Measurements from ENCODE around the gene TANC1. TPM values are rescaled to one million over a fixed set of nuclear protein-coding genes. Genes with fewer than 3 reads are reported as not detected.
"Not testable (repeated sequence)": the region's sequence is repeated elsewhere in the genome, so short reads cannot be mapped to it uniquely, and the experiment has no call there.

Gene TANC1
- total and polyA plus RNA-seq, 7 experiments from 2014 or later, result 0.13 to 0.39 (median 0.22) TPM; not detected in 1

DNA sequence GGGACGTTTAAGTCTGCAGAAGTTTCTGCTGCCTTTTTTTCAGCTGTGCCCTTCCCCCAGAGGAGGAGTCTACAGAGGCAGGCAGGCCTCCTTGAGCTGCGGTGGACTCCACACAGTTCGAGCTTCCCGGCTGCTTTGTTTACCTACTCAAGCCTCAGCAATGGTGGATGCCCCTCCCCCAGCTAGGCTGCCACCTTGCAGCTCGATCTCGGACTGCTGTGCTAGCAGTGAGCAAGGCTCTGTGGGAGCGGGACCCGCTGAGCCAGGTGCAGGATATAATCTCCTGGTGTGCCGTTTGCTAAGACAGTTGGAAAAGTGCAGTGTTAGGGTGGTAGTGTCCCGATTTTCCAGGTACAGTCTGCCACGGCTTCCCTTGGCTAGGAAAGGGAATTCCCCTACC lies 72.9 kb downstream of the TANC1 start:
- CTCF ChIA-PET; H3K27me3 ChIP-seq (ENCODE audit: control insufficient read depth in 2 of 2, insufficient read depth in 2 of 2, low read length in 2 of 2); DNase-seq; H3K36me3 Mint-ChIP-seq; H3K4me3 Mint-ChIP-seq; H3K27ac Mint-ChIP-seq; H3K9me3 Mint-ChIP-seq; ATAC-seq; H3K4me1 Mint-ChIP-seq; H3K9me3 ChIP-seq (ENCODE audit: control insufficient read depth in 2 of 3, low read length in 3 of 3); intact Hi-C loops (cut with micrococcal nuclease); H3K36me3 ChIP-seq (ENCODE audit: control insufficient read depth in 2 of 3, insufficient read depth in 3 of 3, low read length in 3 of 3); H3K4me3 ChIP-seq (ENCODE audit: low read length); H3K4me1 ChIP-seq (ENCODE audit: control insufficient read depth in 2 of 2, insufficient read depth in 2 of 2, low read length in 2 of 2); H3K27ac ChIP-seq (ENCODE audit: low read depth, low read length): not testable (repeated sequence)
- H3K27me3 Mint-ChIP-seq, result peaks cover 4 to 11% (median 8%) of the 10 kb centered on the region in 5 donors
- POLR2A ChIA-PET, result interaction anchor here (0.9 kb wide), 1 partner anchor 9 kb away, joined by 3 read pairs; no protein-coding TSS in a partner anchor

DNA sequence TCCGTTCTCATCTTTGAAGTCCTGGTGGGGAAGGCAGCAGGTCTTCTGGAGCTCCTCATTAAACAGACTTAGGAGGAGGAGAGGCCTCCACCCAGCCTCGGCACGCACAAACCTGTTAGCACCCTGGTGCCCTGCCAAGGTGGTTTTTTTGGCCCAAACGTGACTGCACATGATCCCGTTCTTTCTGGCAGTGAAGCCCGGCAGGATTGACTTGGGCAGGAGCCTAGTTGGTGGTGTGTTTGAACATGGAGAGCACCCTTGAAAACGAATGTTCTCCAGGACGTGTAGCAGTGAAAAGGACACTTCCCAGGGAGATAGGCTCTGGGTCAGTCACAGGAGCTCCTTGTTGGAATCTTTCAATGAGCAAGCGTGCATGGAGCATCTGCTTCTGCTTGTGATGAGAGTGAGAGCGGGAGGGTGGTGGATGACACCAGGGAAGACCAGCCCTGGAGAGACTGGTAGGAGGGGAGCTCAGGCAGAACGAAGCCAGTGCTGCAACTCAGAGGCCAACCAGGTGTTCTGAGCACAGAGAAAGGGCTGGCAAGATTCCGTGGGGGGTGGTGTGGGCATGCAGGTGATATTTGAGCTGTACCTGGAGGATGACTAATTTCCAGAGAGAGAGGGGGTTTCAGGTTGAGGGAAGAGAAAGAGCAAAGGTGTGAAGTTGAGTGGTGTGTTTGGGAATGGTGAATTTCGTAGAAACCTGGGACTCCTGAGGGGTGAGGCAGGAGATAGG lies 73.8 kb downstream of the TANC1 start:
- Mint-ChIP-seq H3K9me3 (peaks cover 0 to 8% (median 0%) of the 10 kb centered on the region in 11 donors), H3K4me3 (no peak overlapping the region), H3K27me3 (peaks cover 4 to 16% (median 8%) of the 10 kb centered on the region in 5 donors), H3K4me1 (no peaks in the 10 kb centered on the region), H3K27ac (no peak overlapping the region), H3K36me3 (no peaks in the 10 kb centered on the region)
- ChIA-PET CTCF (interaction anchor here (0.6 kb wide), 1 partner anchor 245 kb away, joined by 3 read pairs; no protein-coding TSS in a partner anchor), POLR2A (interaction anchor here (0.9 kb wide), 1 partner anchor 9 kb away, joined by 3 read pairs; no protein-coding TSS in a partner anchor)
- intact Hi-C loops (cut with micrococcal nuclease), result no loop called here
- Histone ChIP-seq H3K9me3 (ENCODE audit: control insufficient read depth in 2 of 3, low read length in 3 of 3) (no peaks in the 10 kb centered on the region), H3K36me3 (ENCODE audit: control insufficient read depth in 2 of 3, insufficient read depth in 3 of 3, low read length in 3 of 3) (no peaks in the 10 kb centered on the region), H3K4me3 (ENCODE audit: low read length) (no peak overlapping the region), H3K27me3 (ENCODE audit: control insufficient read depth in 2 of 2, insufficient read depth in 2 of 2, low read length in 2 of 2) (no peaks in the 10 kb centered on the region), H3K27ac (ENCODE audit: low read depth, low read length) (no peak overlapping the region), H3K4me1 (ENCODE audit: control insufficient read depth in 2 of 2, insufficient read depth in 2 of 2, low read length in 2 of 2) (no peaks in the 10 kb centered on the region)
- DNase-seq (no peak), ATAC-seq (no peak)

DNA sequence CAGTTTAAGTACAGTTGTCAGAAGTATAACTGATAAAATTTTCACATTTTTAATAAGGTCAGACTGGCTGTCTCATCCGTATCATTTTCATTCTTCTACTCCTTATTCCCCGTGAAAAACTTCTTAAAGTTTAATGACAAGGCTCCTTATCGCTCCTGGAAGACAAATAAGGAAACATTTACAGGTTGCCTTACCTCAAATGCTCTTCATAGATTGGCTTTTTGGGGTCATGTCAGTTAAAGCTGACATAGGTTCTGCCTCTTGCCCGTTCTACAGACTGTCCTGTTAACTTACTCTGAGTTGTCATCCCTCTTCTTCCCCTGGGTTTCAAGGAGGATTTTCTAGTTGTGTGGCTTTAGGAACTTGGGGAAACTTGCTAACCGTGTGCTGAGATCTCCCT lies 75.3 kb downstream of the TANC1 start:
- Mint-ChIP-seq H3K27me3 (peaks cover 4 to 16% (median 5%) of the 10 kb centered on the region in 5 donors), H3K9me3 (no peaks in the 10 kb centered on the region), H3K4me1 (no peaks in the 10 kb centered on the region), H3K27ac (no peak overlapping the region), H3K4me3 (no peak overlapping the region), H3K36me3 (no peaks in the 10 kb centered on the region)
- ATAC-seq, result no peak
- no peak overlapping the region for H3K4me3 ChIP-seq (ENCODE audit: low read length)
- no peaks in the 10 kb centered on the region for H3K27me3 ChIP-seq (ENCODE audit: control insufficient read depth in 2 of 2, insufficient read depth in 2 of 2, low read length in 2 of 2)
- H3K4me1 ChIP-seq (ENCODE audit: control insufficient read depth in 2 of 2, insufficient read depth in 2 of 2, low read length in 2 of 2), result no peaks in the 10 kb centered on the region
- intact Hi-C loops (cut with micrococcal nuclease), result no loop called here
- no peaks in the 10 kb centered on the region for H3K36me3 ChIP-seq (ENCODE audit: control insufficient read depth in 2 of 3, insufficient read depth in 3 of 3, low read length in 3 of 3)
- ChIA-PET CTCF (no interaction called here), POLR2A (no interaction called here)
- H3K9me3 ChIP-seq (ENCODE audit: control insufficient read depth in 2 of 3, low read length in 3 of 3), result no peaks in the 10 kb centered on the region
- H3K27ac ChIP-seq (ENCODE audit: low read depth, low read length), result no peak overlapping the region
- no peak for DNase-seq

DNA sequence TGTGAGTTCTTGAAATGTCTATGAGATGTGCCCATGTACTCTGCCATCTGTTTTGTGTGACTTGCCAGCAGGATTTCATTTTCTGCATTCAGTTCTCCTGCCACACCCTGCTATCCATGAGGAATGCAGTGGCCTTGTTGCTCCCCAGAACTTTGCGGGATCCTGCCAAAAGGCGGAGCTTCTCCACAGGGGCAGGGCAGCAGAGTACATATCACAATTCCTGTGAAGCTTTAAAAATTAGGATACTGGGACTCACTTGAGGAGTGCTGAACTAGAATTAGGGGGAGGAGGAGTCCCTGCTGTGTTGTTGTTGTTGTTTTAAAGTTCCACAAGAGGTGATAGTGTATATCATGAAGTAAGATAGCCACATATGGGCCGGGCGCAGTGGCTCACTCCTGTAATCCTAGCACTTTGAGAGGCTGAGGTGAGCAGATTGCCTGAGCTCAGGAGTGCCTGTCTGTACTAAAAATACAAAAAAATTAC lies 76.4 kb downstream of the TANC1 start:
- H3K4me3 Mint-ChIP-seq, result no peak overlapping the region
- H3K27me3 ChIP-seq (ENCODE audit: control insufficient read depth in 2 of 2, insufficient read depth in 2 of 2, low read length in 2 of 2), result no peaks in the 10 kb centered on the region
- H3K27me3 Mint-ChIP-seq, result peaks cover 4 to 16% (median 5%) of the 10 kb centered on the region in 5 donors
- H3K36me3 Mint-ChIP-seq, result no peaks in the 10 kb centered on the region
- intact Hi-C loops (cut with micrococcal nuclease), result no loop called here
- no peak for ATAC-seq
- no peak overlapping the region for H3K27ac ChIP-seq (ENCODE audit: low read depth, low read length)
- no peaks in the 10 kb centered on the region for H3K4me1 ChIP-seq (ENCODE audit: control insufficient read depth in 2 of 2, insufficient read depth in 2 of 2, low read length in 2 of 2)
- H3K9me3 ChIP-seq (ENCODE audit: control insufficient read depth in 2 of 3, low read length in 3 of 3), result no peaks in the 10 kb centered on the region
- DNase-seq, result no peak
- ChIA-PET CTCF (interaction anchor here (1.3 kb wide), 1 partner anchor 74 kb away, joined by 6 read pairs; no protein-coding TSS in a partner anchor), POLR2A (interaction anchor here (0.6 kb wide), 1 partner anchor 249 kb away, joined by 3 read pairs; no protein-coding TSS in a partner anchor)
- no peaks in the 10 kb centered on the region for H3K36me3 ChIP-seq (ENCODE audit: control insufficient read depth in 2 of 3, insufficient read depth in 3 of 3, low read length in 3 of 3)
- no peaks in the 10 kb centered on the region for H3K9me3 Mint-ChIP-seq
- no peaks in the 10 kb centered on the region for H3K4me1 Mint-ChIP-seq
- no peak overlapping the region for H3K27ac Mint-ChIP-seq
- no peak overlapping the region for H3K4me3 ChIP-seq (ENCODE audit: low read length)

DNA sequence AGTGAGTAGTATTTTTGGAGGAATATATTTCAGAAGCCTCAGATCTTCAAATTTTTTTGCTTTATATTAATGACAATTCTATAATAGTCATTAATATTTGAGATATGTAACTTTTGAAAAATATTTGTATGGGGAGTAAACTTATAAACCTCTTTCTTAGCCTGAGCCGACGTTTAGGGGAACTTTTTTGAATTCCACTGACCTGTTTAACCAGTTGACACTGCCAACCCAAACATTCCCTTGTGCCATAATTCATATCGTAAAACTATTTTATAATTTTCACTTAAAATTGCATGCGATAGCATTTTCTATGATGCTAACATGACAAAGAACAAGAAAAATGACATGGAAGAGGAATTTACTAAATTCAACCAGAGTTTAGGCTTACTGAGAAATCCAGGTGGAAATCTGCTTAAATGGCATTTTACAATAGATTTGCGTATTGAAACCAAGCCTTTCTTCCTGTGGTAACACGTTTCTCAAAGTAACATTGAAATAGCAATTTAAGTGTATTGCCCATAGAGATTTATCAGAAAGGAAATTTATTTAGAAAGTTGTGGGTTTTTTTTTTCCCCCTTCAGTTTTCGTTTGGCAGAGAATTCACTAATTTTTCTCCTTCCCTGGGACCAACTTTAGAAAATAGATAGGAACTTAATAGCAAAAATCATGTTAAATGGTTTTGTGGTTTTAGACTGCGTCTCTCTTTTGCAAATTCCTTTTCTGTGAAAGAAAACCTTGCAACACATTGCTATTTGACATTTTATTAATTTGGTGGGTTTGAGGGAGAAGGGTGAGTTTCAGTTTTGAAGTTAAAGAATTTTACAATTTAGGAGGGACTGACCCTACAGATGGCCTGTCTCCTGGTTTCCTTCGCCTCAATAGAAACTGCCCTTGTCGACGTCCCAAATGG lies 77.4 kb downstream of the TANC1 start:
- Mint-ChIP-seq H3K27ac (no peak overlapping the region), H3K36me3 (no peaks in the 10 kb centered on the region), H3K27me3 (peaks cover 2 to 16% (median 5%) of the 10 kb centered on the region in 5 donors), H3K4me1 (no peaks in the 10 kb centered on the region), H3K4me3 (no peak overlapping the region), H3K9me3 (no peaks in the 10 kb centered on the region)
- POLR2A ChIA-PET, result no interaction called here
- CTCF ChIA-PET, result no interaction called here
- no peaks in the 10 kb centered on the region for H3K4me1 ChIP-seq (ENCODE audit: control insufficient read depth in 2 of 2, insufficient read depth in 2 of 2, low read length in 2 of 2)
- ATAC-seq, result no peak
- H3K4me3 ChIP-seq (ENCODE audit: low read length), result no peak overlapping the region
- H3K27ac ChIP-seq (ENCODE audit: low read depth, low read length), result no peak overlapping the region
- no peaks in the 10 kb centered on the region for H3K9me3 ChIP-seq (ENCODE audit: control insufficient read depth in 2 of 3, low read length in 3 of 3)
- H3K36me3 ChIP-seq (ENCODE audit: control insufficient read depth in 2 of 3, insufficient read depth in 3 of 3, low read length in 3 of 3), result no peaks in the 10 kb centered on the region
- intact Hi-C loops (cut with micrococcal nuclease), result no loop called here
- H3K27me3 ChIP-seq (ENCODE audit: control insufficient read depth in 2 of 2, insufficient read depth in 2 of 2, low read length in 2 of 2), result no peaks in the 10 kb centered on the region
- no peak for DNase-seq

DNA sequence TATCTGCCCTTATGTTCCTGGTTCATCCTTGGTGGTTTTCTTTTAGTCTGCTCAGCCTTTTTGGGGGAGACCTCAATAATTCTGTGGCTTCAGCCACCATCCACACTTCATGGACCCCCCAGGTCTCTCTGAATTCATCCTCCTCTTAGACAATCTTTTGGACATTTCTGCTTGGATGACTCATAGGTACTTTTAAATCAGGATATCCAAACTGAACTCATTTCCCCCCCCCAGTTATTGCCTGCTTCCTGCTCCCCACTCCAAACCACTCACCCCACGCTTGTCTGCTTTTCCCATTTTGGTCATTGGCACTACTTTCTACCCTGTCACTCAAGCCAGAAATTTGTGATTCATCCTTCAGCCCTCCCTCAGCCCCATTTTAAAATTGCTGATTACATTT lies 78.5 kb downstream of the TANC1 start:
- Mint-ChIP-seq H3K27ac (no peak overlapping the region), H3K4me1 (no peaks in the 10 kb centered on the region), H3K9me3 (no peaks in the 10 kb centered on the region), H3K4me3 (no peak overlapping the region), H3K27me3 (peaks cover 2 to 16% (median 5%) of the 10 kb centered on the region in 5 donors), H3K36me3 (no peaks in the 10 kb centered on the region)
- Histone ChIP-seq H3K27me3 (ENCODE audit: control insufficient read depth in 2 of 2, insufficient read depth in 2 of 2, low read length in 2 of 2) (no peaks in the 10 kb centered on the region), H3K4me3 (ENCODE audit: low read length) (no peak overlapping the region), H3K27ac (ENCODE audit: low read depth, low read length) (no peak overlapping the region), H3K9me3 (ENCODE audit: control insufficient read depth in 2 of 3, low read length in 3 of 3) (no peaks in the 10 kb centered on the region), H3K4me1 (ENCODE audit: control insufficient read depth in 2 of 2, insufficient read depth in 2 of 2, low read length in 2 of 2) (no peaks in the 10 kb centered on the region), H3K36me3 (ENCODE audit: control insufficient read depth in 2 of 3, insufficient read depth in 3 of 3, low read length in 3 of 3) (no peaks in the 10 kb centered on the region)
- ChIA-PET POLR2A (no interaction called here), CTCF (no interaction called here)
- DNase-seq, result no peak
- no peak for ATAC-seq
- intact Hi-C loops (cut with micrococcal nuclease), result no loop called here

Measured in naive thymus-derived CD4-positive, alpha-beta T cell (primary cell).